ENCODE data around the gene CEP70. TPM values are rescaled to one million over a fixed set of nuclear protein-coding genes. Genes with fewer than 3 reads are reported as not detected.

CEP70 gene
- total and polyA plus RNA-seq, 2 of the 13 experiments (the other 11 are each of a cell fraction or from before 2014, with no cell fraction given), result 4.0 to 22.3 TPM

GRCh38 chr3:138608322-138609135 is 14.5 kb upstream of the CEP70 start, which contains the start of gene FAIM (continued):
- no peak for TF ChIP-seq GPBP1L1 (CRISPR knock-in tag; IDR thresholded peaks at IDR 0.05)
- peak; percentile 83 for TF ChIP-seq YEATS4 (CRISPR knock-in tag; IDR thresholded peaks at IDR 0.05; ENCODE audit: borderline replicate concordance)
- peak; percentile 52 for TF ChIP-seq MED1 (CRISPR knock-in tag; IDR thresholded peaks at IDR 0.05)
- peak; percentile 32 for TF ChIP-seq FOXA3 (CRISPR knock-in tag; IDR thresholded peaks at IDR 0.05)
- TF ChIP-seq HIC2 (CRISPR knock-in tag; IDR thresholded peaks at IDR 0.05; ENCODE audit: low read depth), result no peak
- TF ChIP-seq WIZ (CRISPR knock-in tag; IDR thresholded peaks at IDR 0.05), result no peak
- peak; percentile 73 for TF ChIP-seq SRSF1 (optimal IDR thresholded peaks at IDR 0.05; ENCODE audit: low read depth, low read length)
- peak; percentile 68 for TF ChIP-seq ZHX1 (CRISPR knock-in tag; IDR thresholded peaks at IDR 0.05; ENCODE audit: low read depth)
- no peak for TF ChIP-seq ZNF503 (CRISPR knock-in tag; IDR thresholded peaks at IDR 0.05)
- TF ChIP-seq KDM5A (IDR thresholded peaks at IDR 0.05; ENCODE audit: borderline replicate concordance, low read length), result no peak
- TF ChIP-seq DR1 (CRISPR knock-in tag; IDR thresholded peaks at IDR 0.05), result peak; percentile 74
- TF ChIP-seq ATF3 (CRISPR knock-in tag; IDR thresholded peaks at IDR 0.05), result peak; percentile 12; the same call in 1 of the 2 replicates
- TF ChIP-seq E2F1 (CRISPR knock-in tag; IDR thresholded peaks at IDR 0.05), result 0 out of 2 replicates have a peak, but pooled peaks have one; percentile 43
- no peak for TF ChIP-seq SP5 (CRISPR knock-in tag; IDR thresholded peaks at IDR 0.05; ENCODE audit: borderline replicate concordance, low read depth)
- peak; percentile 56; the same call in 1 of the 2 replicates for TF ChIP-seq SALL2 (CRISPR knock-in tag; IDR thresholded peaks at IDR 0.05)
- TF ChIP-seq EHMT2 (IDR thresholded peaks at IDR 0.05; ENCODE audit: borderline replicate concordance, low read depth, low read length), result no peak
- no peak for TF ChIP-seq ONECUT2 (CRISPR knock-in tag; IDR thresholded peaks at IDR 0.05)
- TF ChIP-seq ZSCAN20 (CRISPR knock-in tag; IDR thresholded peaks at IDR 0.05; ENCODE audit: borderline replicate concordance), result peak; percentile 97
- no peak for TF ChIP-seq ZNF780A (CRISPR knock-in tag; IDR thresholded peaks at IDR 0.05)
